HL-60 (cell line): ENCODE data around the gene FMNL2.

Experiments used
- DNase-seq, 2 experiments: peaks; one replicate each; pipeline ENCODE4 v3.0.0-alpha.2; 2010 to 2020; ENCODE audit warnings: low read depth in 1 of 2, low spot score in 1 of 2
- H3K27ac ChIP-seq: fragments of 250-450 bp; sonication (Bioruptor Pico); replicated peaks from 2 replicates; pipeline ENCODE4 v1.5.1; 2020; ENCODE audit warnings: mild to moderate bottlenecking, moderate library complexity
- H3K27me3 ChIP-seq: fragments of 250-450 bp; sonication (Bioruptor Pico); 2 replicates; pipeline ENCODE4 v1.5.1; 2021; ENCODE audit warnings: mild to moderate bottlenecking, moderate library complexity; ENCODE audit not compliant: insufficient read depth, poor library complexity, severe bottlenecking
- H3K4me3 ChIP-seq: replicated peaks from 2 replicates; pipeline ENCODE4 v1.5.1; 2011; ENCODE audit warnings: mild to moderate bottlenecking, control low read depth, low read length; ENCODE audit not compliant: insufficient read depth
- GABPA ChIP-seq: IDR thresholded peaks from 2 replicates; pipeline ENCODE4 v1.6.1; 2012; ENCODE audit warnings: low read depth
- POLR2AphosphoS5 ChIP-seq: IDR thresholded peaks from 2 replicates; pipeline ENCODE4 v1.6.1; 2012; ENCODE audit warnings: low read depth
- SPI1 ChIP-seq: IDR thresholded peaks from 2 replicates; pipeline ENCODE4 v1.6.1; 2012; ENCODE audit warnings: low read depth, mild to moderate bottlenecking, borderline replicate concordance
- TF ChIP-seq, protein P1 (sequence below): IDR thresholded peaks from 2 replicates; pipeline ENCODE4 v1.6.1; 2012; ENCODE audit warnings: low read depth; ENCODE audit not compliant: insufficient replicate concordance
- TF ChIP-seq, protein P2 (sequence below): IDR thresholded peaks from one replicate; pipeline ENCODE4 v1.5.1; 2011; ENCODE audit warnings: low read length, control low read depth, inconsistent platforms; ENCODE audit not compliant: insufficient read depth

FMNL2 gene

GRCh38 chr2:152369176-152369860 is 34.3 kb downstream of the FMNL2 start:
- TF ChIP-seq, protein P1, sequence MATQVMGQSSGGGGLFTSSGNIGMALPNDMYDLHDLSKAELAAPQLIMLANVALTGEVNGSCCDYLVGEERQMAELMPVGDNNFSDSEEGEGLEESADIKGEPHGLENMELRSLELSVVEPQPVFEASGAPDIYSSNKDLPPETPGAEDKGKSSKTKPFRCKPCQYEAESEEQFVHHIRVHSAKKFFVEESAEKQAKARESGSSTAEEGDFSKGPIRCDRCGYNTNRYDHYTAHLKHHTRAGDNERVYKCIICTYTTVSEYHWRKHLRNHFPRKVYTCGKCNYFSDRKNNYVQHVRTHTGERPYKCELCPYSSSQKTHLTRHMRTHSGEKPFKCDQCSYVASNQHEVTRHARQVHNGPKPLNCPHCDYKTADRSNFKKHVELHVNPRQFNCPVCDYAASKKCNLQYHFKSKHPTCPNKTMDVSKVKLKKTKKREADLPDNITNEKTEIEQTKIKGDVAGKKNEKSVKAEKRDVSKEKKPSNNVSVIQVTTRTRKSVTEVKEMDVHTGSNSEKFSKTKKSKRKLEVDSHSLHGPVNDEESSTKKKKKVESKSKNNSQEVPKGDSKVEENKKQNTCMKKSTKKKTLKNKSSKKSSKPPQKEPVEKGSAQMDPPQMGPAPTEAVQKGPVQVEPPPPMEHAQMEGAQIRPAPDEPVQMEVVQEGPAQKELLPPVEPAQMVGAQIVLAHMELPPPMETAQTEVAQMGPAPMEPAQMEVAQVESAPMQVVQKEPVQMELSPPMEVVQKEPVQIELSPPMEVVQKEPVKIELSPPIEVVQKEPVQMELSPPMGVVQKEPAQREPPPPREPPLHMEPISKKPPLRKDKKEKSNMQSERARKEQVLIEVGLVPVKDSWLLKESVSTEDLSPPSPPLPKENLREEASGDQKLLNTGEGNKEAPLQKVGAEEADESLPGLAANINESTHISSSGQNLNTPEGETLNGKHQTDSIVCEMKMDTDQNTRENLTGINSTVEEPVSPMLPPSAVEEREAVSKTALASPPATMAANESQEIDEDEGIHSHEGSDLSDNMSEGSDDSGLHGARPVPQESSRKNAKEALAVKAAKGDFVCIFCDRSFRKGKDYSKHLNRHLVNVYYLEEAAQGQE = no peak
- TF ChIP-seq, protein P2, sequence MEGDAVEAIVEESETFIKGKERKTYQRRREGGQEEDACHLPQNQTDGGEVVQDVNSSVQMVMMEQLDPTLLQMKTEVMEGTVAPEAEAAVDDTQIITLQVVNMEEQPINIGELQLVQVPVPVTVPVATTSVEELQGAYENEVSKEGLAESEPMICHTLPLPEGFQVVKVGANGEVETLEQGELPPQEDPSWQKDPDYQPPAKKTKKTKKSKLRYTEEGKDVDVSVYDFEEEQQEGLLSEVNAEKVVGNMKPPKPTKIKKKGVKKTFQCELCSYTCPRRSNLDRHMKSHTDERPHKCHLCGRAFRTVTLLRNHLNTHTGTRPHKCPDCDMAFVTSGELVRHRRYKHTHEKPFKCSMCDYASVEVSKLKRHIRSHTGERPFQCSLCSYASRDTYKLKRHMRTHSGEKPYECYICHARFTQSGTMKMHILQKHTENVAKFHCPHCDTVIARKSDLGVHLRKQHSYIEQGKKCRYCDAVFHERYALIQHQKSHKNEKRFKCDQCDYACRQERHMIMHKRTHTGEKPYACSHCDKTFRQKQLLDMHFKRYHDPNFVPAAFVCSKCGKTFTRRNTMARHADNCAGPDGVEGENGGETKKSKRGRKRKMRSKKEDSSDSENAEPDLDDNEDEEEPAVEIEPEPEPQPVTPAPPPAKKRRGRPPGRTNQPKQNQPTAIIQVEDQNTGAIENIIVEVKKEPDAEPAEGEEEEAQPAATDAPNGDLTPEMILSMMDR = no peak
- TF ChIP-seq GABPA (no peak), POLR2AphosphoS5 (no peak), SPI1 (no peak)
- H3K27me3 ChIP-seq = no peaks in the 10 kb centered on the region
- DNase-seq = no peak
- H3K27ac ChIP-seq = no peak overlapping the region
- H3K4me3 ChIP-seq = no peak overlapping the region

GRCh38 chr2:152370783-152371182 is 35.8 kb downstream of the FMNL2 start:
- DNase-seq = no peak
- no peaks in the 10 kb centered on the region for H3K27me3 ChIP-seq
- TF ChIP-seq, protein P1 = no peak
- no peak for TF ChIP-seq SPI1
- TF ChIP-seq, protein P2 = no peak
- TF ChIP-seq GABPA = no peak
- TF ChIP-seq POLR2AphosphoS5 = no peak
- H3K4me3 ChIP-seq = no peak overlapping the region
- H3K27ac ChIP-seq = no peak overlapping the region

DNA sequence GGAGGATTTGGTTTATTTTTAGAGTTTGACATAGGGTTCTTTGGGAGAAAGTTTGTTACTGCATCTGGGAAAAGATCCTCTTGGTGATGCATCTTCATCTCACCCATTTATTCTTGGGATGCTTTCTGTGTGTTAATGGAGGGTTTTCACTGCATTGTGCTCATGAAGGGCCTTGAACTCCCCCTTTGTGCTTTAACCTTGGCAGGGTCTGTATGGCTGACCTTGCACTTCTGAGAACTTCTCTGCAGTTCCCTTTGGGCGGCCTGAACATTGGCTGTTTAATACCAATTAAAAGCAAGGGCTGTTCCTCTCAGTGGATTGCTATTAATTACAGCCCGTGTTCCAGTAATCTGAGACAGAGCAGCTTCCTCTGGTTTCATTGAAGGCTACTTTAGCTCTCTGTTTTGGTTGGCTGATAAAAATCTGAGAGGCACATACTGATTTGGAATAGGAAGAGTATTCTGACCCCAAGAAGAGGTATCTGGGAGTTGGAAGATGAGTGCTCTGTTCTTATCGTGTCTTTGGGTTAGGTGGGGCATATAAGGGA is 37.5 kb downstream of the FMNL2 start:
- TF ChIP-seq POLR2AphosphoS5 = no peak
- no peak for TF ChIP-seq SPI1
- Histone ChIP-seq H3K27ac (no peak overlapping the region), H3K4me3 (no peak overlapping the region), H3K27me3 (no peaks in the 10 kb centered on the region)
- DNase-seq = no peak

GRCh38 chr2:152375174-152375573 is 40.2 kb downstream of the FMNL2 start:
- H3K27me3 ChIP-seq = no peaks in the 10 kb centered on the region
- no peak for DNase-seq
- no peak overlapping the region for H3K27ac ChIP-seq
- no peak for TF ChIP-seq POLR2AphosphoS5
- no peak for TF ChIP-seq SPI1
- TF ChIP-seq, protein P2 = no peak
- TF ChIP-seq GABPA = no peak
- TF ChIP-seq, protein P1 = no peak
- H3K4me3 ChIP-seq = no peak overlapping the region
